Measurements from ENCODE around the gene MSS51. TPM values are rescaled to one million over a fixed set of nuclear protein-coding genes. Genes with fewer than 3 reads are reported as not detected.

MSS51 gene
- total RNA-seq, result 0.76 and 0.81 TPM in 2 replicates

GRCh38 chr10:73433538-73433867 lies at the start of gene MSS51:
Gene MSS51, minus strand, starts transcription at chr10:73433561. Its CDS starts 5,277 bp downstream, at chr10:73428284.

GRCh38 chr10:73413528-73414229 lies 19.7 kb downstream of the MSS51 start, which contains the start of gene ANXA7:
Gene ANXA7, minus strand, starts transcription at chr10:73414058. Its CDS starts 13,202 bp downstream, at chr10:73400856.

Other genes starting within 250 kb of the MSS51 start
- 10.8 and 56.2 TPM in 2 replicates for gene DNAJC9, start 186.3 kb downstream of the MSS51 start, total RNA-seq
- 52.0 and 74.6 TPM in 2 replicates for gene MRPS16, start 180.9 kb downstream of the MSS51 start, total RNA-seq
- gene CFAP70, start 74.7 kb downstream of the MSS51 start, total RNA-seq, result under 0.01 and 1.0 TPM in 2 replicates
- 101 and 106 TPM in 2 replicates for gene ANXA7, start 19.5 kb downstream of the MSS51 start, total RNA-seq
- gene PPP3CB, start 62.5 kb upstream of the MSS51 start, total RNA-seq, result 13.8 and 17.8 TPM in 2 replicates
- 18.1 and 24.7 TPM in 2 replicates for gene USP54, start 157.8 kb upstream of the MSS51 start, total RNA-seq
- gene MYOZ1, start 207.9 kb upstream of the MSS51 start, total RNA-seq, result 0.89 TPM in 1 of 2 replicates, not detected in the other
- not detected in 2 replicates for gene SYNPO2L, start 222.5 kb upstream of the MSS51 start, total RNA-seq

Data from mesangial cell (primary cell).